ENCODE measurements around the gene BOK. TPM values are rescaled to one million over a fixed set of nuclear protein-coding genes. Genes with fewer than 3 reads are reported as not detected.
"Not testable (repeated sequence)": the region's sequence is repeated elsewhere in the genome, so short reads cannot be mapped to it uniquely, and the experiment has no call there.

The BOK gene
- total RNA-seq, 6 experiments from 2014 or later: 50.1 to 119 (median 90.5) TPM

DNA sequence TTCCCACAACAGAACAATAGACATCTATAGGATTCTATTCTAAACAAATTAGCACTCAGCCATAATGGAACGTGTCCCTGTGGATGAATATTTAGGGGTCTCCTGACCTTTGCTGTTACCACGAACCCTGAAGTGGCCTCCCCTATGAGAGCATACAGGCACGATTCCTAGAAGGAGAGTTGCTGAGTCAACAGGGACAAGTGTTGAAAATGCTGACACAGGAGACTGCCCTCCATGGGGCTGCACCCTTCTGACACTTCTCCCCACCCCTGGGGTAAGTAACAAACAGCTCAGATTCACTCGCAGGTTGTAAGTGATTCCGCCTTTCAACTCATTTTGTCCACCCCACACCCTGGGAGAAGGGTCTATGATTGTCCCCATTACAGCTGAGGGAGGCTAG lies 36.1 kb upstream of the BOK start:
- no peak overlapping the region for H3K4me3 ChIP-seq
- 58% methylated on average over 4 of the region's 5 CpGs for WGBS (ENCODE audit: insufficient coverage, low coverage, low lambda C conversion rate, missing lambda C conversion rate)
- ATAC-seq: no peak
- H3K27me3 ChIP-seq: no peaks in the 10 kb centered on the region
- no peak for DNase-seq
- no peaks in the 10 kb centered on the region for H3K9me3 ChIP-seq
- H3K27ac ChIP-seq: no peak overlapping the region
- intact Hi-C loops (cut with DNase I): no loop called here
- TF ChIP-seq, protein P1, sequence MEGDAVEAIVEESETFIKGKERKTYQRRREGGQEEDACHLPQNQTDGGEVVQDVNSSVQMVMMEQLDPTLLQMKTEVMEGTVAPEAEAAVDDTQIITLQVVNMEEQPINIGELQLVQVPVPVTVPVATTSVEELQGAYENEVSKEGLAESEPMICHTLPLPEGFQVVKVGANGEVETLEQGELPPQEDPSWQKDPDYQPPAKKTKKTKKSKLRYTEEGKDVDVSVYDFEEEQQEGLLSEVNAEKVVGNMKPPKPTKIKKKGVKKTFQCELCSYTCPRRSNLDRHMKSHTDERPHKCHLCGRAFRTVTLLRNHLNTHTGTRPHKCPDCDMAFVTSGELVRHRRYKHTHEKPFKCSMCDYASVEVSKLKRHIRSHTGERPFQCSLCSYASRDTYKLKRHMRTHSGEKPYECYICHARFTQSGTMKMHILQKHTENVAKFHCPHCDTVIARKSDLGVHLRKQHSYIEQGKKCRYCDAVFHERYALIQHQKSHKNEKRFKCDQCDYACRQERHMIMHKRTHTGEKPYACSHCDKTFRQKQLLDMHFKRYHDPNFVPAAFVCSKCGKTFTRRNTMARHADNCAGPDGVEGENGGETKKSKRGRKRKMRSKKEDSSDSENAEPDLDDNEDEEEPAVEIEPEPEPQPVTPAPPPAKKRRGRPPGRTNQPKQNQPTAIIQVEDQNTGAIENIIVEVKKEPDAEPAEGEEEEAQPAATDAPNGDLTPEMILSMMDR (IDR thresholded peaks at IDR 0.05): no peak
- no peak for TF ChIP-seq POLR2A (IDR thresholded peaks at IDR 0.05)
- no peaks in the 10 kb centered on the region for H3K4me1 ChIP-seq
- no peaks in the 10 kb centered on the region for H3K36me3 ChIP-seq

- intact Hi-C loops (cut with DNase I); DNase-seq; H3K27me3 ChIP-seq; ATAC-seq; H3K36me3 ChIP-seq; H3K4me1 ChIP-seq; H3K4me3 ChIP-seq; H3K9me3 ChIP-seq; H3K27ac ChIP-seq: not testable (repeated sequence)
- WGBS (ENCODE audit: insufficient coverage, low coverage, low lambda C conversion rate, missing lambda C conversion rate): 80% methylated on average over 23 of the region's 31 CpGs
These were observed 32.4 kb upstream of the BOK start for GRCh38 chr2:241525818-241526780.

- WGBS (ENCODE audit: insufficient coverage, low coverage, low lambda C conversion rate, missing lambda C conversion rate): 55% methylated on average over 2 of the region's 8 CpGs
- Histone ChIP-seq H3K4me1 (no peaks in the 10 kb centered on the region), H3K27ac (no peak overlapping the region), H3K4me3 (no peak overlapping the region), H3K27me3 (no peaks in the 10 kb centered on the region), H3K9me3 (no peaks in the 10 kb centered on the region), H3K36me3 (no peaks in the 10 kb centered on the region)
- TF ChIP-seq, protein P1 (IDR thresholded peaks at IDR 0.05): no peak
- TF ChIP-seq POLR2A (IDR thresholded peaks at IDR 0.05): no peak
- intact Hi-C loops (cut with DNase I): no loop called here
- no peak for DNase-seq
- no peak for ATAC-seq
These were observed 28.0 kb upstream of the BOK start for GRCh38 chr2:241530571-241530970.

- WGBS (ENCODE audit: insufficient coverage, low coverage, low lambda C conversion rate, missing lambda C conversion rate): 100% methylated on average over 2 of the region's 13 CpGs
- H3K36me3 ChIP-seq: no peaks in the 10 kb centered on the region
- no peak overlapping the region for H3K27ac ChIP-seq
- ATAC-seq (no peak), DNase-seq (no peak)
- H3K9me3 ChIP-seq: no peaks in the 10 kb centered on the region
- TF ChIP-seq POLR2A (IDR thresholded peaks at IDR 0.05): no peak
- TF ChIP-seq, protein P1 (IDR thresholded peaks at IDR 0.05): no peak
- intact Hi-C loops (cut with DNase I): no loop called here
- H3K4me3 ChIP-seq: no peak overlapping the region
- H3K27me3 ChIP-seq: no peaks in the 10 kb centered on the region
- no peaks in the 10 kb centered on the region for H3K4me1 ChIP-seq
These were observed 27.3 kb upstream of the BOK start for GRCh38 chr2:241531161-241531722.

DNA sequence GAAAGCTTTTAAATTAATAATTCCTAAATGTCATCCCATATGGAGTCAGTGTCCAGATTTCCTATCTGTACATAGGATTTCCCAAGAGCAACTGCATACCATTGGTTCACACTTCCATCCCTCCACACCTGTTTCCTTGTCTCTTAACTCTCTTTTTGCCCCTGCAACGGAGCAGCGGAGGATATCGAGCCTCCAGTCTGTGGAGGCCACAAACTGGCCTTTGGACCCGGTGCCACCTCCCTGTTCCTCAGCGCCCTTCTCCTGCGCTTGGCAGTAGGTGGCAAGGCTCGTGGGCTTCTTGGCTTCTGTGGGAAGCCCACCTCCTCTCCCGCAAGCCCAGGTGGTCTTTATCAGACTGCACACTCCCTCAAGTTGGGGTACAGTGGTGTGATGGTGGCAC lies 26.4 kb upstream of the BOK start:
- intact Hi-C loops (cut with DNase I): no loop called here
- no peak overlapping the region for H3K27ac ChIP-seq
- 100% methylated on average over 2 of the region's 8 CpGs for WGBS (ENCODE audit: insufficient coverage, low coverage, low lambda C conversion rate, missing lambda C conversion rate)
- no peaks in the 10 kb centered on the region for H3K27me3 ChIP-seq
- ATAC-seq (no peak), DNase-seq (no peak)
- TF ChIP-seq POLR2A (IDR thresholded peaks at IDR 0.05): no peak
- TF ChIP-seq, protein P1 (IDR thresholded peaks at IDR 0.05): no peak
- no peak overlapping the region for H3K4me3 ChIP-seq
- H3K9me3 ChIP-seq: no peaks in the 10 kb centered on the region
- H3K4me1 ChIP-seq: no peaks in the 10 kb centered on the region
- no peaks in the 10 kb centered on the region for H3K36me3 ChIP-seq
